ENCODE results near the gene TMEM30B. TPM values are rescaled to one million over a fixed set of nuclear protein-coding genes. Genes with fewer than 3 reads are reported as not detected.

Gene TMEM30B
- total RNA-seq, 6 donors from 2014 or later = 15.7 to 59.7 (median 26.4) TPM

DNA sequence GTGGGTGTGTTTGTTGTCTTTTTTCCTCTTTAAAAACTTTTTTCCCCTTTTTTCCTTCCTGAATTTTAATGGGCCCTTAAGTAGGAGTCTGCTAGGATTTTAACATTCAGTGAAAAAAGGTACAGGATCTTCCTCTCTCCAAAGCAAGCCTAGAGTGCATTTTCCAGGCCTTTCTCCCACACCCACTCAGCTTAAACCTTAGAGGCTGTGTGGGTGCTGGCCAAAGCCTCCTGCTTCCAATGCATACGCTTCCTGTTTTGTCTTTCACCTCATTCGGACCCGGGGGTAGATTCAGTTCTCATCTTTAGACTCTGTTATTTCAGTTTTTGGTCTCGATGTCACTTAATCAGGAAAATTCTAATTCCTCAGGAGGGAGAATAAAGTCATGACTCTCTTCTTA is 51.2 kb downstream of the TMEM30B start:
- no peak overlapping the region for H3K27ac ChIP-seq
- ATAC-seq (ENCODE audit: low FRiP score in 2 of 2) (no peak), DNase-seq (no peak)
- H3K27me3 ChIP-seq = no peaks in the 10 kb centered on the region
- TF ChIP-seq POLR2AphosphoS5 (IDR thresholded peaks at IDR 0.05) (no peak), EP300 (IDR thresholded peaks at IDR 0.05) (no peak), POLR2A (IDR thresholded peaks at IDR 0.05) (no peak)
- TF ChIP-seq, protein P1, sequence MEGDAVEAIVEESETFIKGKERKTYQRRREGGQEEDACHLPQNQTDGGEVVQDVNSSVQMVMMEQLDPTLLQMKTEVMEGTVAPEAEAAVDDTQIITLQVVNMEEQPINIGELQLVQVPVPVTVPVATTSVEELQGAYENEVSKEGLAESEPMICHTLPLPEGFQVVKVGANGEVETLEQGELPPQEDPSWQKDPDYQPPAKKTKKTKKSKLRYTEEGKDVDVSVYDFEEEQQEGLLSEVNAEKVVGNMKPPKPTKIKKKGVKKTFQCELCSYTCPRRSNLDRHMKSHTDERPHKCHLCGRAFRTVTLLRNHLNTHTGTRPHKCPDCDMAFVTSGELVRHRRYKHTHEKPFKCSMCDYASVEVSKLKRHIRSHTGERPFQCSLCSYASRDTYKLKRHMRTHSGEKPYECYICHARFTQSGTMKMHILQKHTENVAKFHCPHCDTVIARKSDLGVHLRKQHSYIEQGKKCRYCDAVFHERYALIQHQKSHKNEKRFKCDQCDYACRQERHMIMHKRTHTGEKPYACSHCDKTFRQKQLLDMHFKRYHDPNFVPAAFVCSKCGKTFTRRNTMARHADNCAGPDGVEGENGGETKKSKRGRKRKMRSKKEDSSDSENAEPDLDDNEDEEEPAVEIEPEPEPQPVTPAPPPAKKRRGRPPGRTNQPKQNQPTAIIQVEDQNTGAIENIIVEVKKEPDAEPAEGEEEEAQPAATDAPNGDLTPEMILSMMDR (IDR thresholded peaks at IDR 0.05) = no peak
- no peaks in the 10 kb centered on the region for H3K9me3 ChIP-seq
- peaks cover 0 to 6% (median 0%) of the 10 kb centered on the region in 4 donors for H3K4me1 ChIP-seq
- H3K4me3 ChIP-seq = no peak overlapping the region
- no peaks in the 10 kb centered on the region for H3K36me3 ChIP-seq
- WGBS, 2 donors = 63 to 65% methylated on average over 4 of the region's 4 CpGs

DNA sequence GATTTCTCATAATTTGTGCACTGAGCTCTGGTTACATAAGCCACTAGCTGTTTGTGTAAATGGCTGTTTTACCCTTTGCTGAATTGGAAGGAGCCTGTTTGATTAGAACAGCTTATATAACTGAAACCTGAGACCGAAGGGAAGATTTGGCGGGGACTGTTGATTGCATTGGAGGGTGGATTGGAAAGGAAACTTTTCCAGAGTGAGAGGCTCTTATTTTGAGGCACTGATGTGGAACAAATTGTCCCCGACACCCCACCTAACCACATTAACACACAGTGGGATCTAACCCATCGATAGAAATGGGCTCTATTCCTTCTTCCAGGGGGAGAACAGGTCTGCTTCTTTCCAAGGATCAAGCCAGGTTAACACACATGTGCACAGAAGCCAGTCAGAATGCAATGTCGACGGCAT is 51.7 kb downstream of the TMEM30B start:
- Histone ChIP-seq H3K27me3 (no peaks in the 10 kb centered on the region), H3K36me3 (no peaks in the 10 kb centered on the region), H3K27ac (no peak overlapping the region), H3K4me1 (peaks cover 0 to 6% (median 0%) of the 10 kb centered on the region in 4 donors), H3K4me3 (no peak overlapping the region), H3K9me3 (no peaks in the 10 kb centered on the region)
- WGBS, 2 donors = 62 to 63% methylated on average over 6 of the region's 6 CpGs
- ATAC-seq (ENCODE audit: low FRiP score in 2 of 2) (no peak), DNase-seq (no peak)
- TF ChIP-seq, protein P1 (IDR thresholded peaks at IDR 0.05) = no peak
- TF ChIP-seq EP300 (IDR thresholded peaks at IDR 0.05) = no peak

DNA sequence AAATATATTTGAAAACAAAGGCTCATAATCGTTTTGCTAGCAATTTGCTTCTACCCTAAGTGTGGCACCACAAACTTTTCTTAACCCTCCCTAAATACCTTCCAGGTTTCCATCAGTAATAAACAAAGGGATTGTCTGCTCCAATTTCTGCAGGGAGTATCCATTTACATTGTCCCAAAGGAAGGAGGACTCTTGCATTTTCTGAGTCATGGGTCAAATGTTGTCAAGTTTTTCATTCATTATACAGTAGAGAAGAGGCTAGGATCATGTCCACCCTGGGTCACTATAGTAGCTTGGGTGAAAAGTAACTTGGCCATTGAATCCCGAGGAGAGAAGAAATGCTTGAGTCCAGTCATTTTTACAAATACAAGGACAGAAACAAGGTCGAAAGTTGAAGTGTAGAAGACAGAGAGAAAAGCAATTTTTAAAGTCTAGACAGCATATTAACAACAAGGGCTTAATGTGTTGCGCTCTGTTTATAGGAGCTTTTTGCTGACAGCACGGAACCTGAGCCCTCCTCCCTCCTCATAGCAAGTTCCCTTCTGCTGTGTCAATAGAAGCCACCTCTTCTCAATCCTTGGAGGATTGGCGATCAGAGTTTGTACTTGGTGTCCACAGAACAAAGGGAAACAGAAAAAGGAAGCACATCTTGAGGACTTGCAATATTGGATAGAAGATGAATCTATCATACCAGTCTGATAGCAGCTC is 53.1 kb downstream of the TMEM30B start:
- Histone ChIP-seq H3K9me3 (no peaks in the 10 kb centered on the region), H3K4me1 (peaks cover 0 to 6% (median 0%) of the 10 kb centered on the region in 4 donors), H3K27ac (no peak overlapping the region), H3K4me3 (no peak overlapping the region), H3K36me3 (no peaks in the 10 kb centered on the region), H3K27me3 (no peaks in the 10 kb centered on the region)
- DNase-seq (no peak), ATAC-seq (ENCODE audit: low FRiP score in 2 of 2) (no peak)
- WGBS, 2 donors = 78 to 80% methylated on average over 6 of the region's 6 CpGs
- TF ChIP-seq EP300 (IDR thresholded peaks at IDR 0.05) (no peak), POLR2A (IDR thresholded peaks at IDR 0.05) (no peak), POLR2AphosphoS5 (IDR thresholded peaks at IDR 0.05) (no peak)
- TF ChIP-seq, protein P1 (IDR thresholded peaks at IDR 0.05) = no peak

Other genes starting within 250 kb of the TMEM30B start
- 100 to 1,000 TPM in 1 of 6 donors, 10 to 100 TPM in 5; 54.0 to 102 (median 76.6) TPM for gene PRKCH, start 40.2 kb upstream of the TMEM30B start, total RNA-seq